Stimulated activated CD4-positive, alpha-beta T cell treated with anti-CD3 and anti-CD28 coated beads, Interleukin-15, amount 100 ng/mL, for 48 hours (primary cell): ENCODE results near the gene SLC29A3.
"Not testable (repeated sequence)": the region's sequence is repeated elsewhere in the genome, so short reads cannot be mapped to it uniquely, and the experiment has no call there.

Source experiments
- DNase-seq, 2 donors: peaks; one replicate each; pipeline ENCODE4 v3.0.0-alpha.2; 2020; ENCODE audit warnings: low read depth in 2 of 2

Gene SLC29A3

DNA sequence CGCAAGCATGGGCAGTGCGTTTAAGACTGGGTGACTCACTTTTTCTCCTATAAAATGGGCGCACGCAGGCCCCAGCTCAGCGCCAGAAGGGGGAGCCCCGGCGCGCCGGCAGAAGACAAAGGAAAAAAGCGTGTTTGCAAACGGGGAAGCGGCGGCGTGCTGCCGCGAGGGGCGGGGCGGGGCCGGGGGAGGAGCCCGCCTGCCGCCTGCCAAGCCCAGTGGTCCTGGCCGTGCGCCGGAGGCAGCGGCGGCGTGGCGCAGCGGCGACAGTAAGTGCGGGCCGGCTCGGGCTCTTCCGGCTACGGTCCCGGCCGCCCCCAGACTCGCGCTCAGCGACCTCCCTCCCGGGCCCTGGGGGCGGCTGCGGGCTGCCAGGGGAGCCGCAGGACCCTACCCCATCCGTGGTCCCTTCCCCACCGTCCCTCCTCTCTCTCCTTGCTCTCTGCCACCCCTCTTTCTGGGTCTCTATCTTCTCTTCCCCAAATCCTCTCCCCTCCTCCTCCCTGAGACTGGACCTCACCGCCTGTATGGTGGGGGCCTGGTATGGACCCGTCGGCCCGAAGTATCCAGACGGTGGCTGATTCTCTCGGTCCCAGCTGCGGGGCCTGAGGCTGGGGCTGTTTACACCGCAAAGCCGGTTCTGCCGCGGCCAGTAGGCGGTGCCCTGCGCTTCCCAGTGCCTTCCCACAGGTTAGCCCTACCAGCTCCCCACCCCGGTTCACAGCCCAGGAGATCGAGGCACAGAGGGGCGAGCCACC, at the start of gene SLC29A3:
Gene SLC29A3 (plus strand): TSS at position 218 of the 758 bp plus-strand sequence. CDS start 51 bp downstream, at position 269.
- peak; percentile 77 to 81 for DNase-seq

DNA sequence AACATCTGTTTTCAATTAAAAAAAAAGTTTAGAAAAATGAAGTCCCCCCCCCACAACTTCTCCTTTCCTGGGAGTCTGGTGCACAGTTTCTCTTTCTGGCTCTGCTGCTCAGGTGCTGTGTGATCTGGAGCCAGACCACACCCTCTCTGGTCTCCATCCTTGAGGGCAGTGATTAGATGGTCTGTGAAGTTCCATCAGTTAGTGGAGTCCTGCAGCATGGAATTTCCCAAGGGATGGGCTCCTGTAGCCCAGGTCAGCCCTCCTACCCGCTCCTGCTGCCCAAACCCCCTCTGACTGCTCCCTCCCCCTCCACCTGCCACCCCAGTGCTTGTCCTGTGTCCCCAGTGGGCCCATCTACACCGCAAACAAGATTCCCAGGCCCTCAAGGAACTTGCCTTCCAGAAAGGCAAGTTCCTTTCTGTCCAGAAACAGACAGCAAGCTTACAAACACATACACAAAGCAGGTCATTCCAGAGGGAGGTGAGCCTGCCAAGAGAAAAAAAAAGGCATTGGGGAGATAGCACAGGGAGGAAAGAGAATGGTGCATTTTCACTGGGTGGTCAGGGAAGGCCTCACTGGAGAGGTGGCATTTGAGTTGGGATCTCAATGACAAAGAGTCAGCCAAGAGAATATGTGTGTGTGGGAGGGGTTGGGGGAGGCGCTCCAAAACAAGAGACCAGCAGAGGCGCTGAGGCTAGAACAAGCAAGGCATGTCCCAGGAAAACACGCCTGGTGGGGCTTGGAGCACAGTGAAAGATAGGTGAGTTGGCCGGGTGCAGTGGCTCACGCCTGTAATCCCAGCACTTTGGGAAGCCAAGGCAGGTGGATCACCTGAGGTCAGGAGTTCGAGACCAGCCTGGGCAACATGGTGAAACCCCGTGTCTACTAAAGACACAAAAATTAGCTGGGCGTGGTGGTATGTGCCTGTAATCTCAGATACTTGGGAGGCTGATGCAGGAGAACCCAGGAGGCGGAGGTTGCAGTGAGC, 49.5 kb upstream of the SLC29A3 start:
- DNase-seq: no peak

DNA sequence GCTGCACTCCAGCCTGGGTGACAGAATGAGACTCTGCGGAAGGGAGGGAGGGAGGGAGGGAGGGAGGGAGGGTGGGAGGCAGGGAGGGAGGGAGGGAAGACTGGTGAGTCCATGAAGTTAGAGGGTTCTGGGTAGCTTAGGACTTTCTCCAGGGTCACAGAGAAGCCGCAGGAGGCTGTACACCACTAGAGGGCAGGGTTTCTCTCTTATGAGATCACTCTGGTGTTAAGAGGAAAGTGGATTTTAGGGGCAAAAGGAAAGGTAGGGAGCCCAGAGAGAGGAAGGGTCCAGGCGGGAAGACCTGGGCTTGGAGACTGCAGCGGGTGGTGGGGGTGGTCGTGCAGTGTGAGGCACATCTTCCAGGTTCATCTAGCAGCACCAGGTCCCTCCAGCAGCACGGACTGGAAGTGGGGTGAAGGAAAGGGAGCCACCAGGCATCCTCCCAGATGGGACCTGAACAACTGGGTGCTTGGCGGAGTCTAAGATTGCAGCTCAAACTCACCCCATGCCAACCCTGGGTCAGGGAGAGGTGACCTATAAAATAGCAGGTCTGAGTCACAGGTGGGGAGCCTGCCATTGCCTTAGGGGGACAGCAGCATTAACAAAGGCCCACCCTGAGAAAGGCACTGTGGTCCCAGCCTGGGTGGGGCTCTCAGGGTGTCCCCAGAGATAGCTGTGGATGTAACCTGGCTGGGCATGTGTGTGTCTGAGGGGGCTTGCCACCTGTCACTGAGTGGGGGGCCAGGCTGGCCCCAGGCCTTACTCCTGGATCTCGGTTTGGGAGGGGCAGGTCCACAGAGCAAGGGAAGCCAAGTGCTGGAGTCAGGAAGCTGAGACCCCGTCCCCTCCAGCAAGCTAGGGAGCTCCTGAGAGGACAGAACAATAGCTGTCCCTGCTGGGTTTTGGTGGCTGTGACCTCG, 48.5 kb upstream of the SLC29A3 start:
- DNase-seq: peak in 1 of 2 donors; percentile 6

- DNase-seq: no peak
Observed at GRCh38 chr10:71271662-71272055, 47.4 kb upstream of the SLC29A3 start.

GRCh38 chr10:71272056-71272771, 46.8 kb upstream of the SLC29A3 start:
- no peak for DNase-seq

DNA sequence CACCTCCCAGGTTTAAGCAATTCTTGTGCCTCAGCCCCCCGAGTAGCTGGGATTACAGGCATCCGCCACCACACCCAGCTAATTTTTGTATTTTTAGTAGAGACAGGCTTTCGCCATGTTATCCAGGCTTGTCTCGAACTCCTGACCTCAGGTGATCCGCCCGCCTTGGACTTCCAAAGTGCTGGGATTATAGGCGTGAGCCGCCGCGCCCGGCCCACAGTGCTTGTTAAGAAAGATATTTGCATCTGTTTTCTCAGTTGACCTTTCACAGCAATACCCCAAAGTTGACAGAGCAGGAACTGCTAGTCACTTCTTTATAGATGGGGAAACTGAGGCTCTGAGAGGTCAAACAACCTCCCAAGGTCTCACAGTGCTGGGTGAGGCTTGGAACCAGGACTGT, 46.1 kb upstream of the SLC29A3 start:
- not testable (repeated sequence) for DNase-seq

DNA sequence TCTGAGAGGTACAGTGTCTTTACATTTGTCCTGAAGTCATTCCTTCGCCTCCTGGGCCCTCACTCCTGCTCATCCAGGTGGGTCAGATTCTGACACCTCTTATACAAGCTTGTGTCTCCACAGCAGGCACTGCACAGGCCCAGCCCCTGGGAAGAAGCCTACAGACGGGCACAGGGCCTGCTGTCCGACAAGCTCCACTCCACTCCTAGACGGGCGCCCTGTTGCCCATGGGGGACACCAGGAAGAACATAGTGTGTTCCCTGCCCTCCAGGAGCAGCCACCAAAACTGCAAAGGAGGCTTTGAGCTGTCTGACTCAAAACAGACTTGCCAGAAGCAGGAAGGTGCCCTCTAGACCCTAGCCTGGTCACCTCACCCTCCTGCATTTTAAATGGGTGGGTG, 45.6 kb upstream of the SLC29A3 start:
- no peak for DNase-seq

DNA sequence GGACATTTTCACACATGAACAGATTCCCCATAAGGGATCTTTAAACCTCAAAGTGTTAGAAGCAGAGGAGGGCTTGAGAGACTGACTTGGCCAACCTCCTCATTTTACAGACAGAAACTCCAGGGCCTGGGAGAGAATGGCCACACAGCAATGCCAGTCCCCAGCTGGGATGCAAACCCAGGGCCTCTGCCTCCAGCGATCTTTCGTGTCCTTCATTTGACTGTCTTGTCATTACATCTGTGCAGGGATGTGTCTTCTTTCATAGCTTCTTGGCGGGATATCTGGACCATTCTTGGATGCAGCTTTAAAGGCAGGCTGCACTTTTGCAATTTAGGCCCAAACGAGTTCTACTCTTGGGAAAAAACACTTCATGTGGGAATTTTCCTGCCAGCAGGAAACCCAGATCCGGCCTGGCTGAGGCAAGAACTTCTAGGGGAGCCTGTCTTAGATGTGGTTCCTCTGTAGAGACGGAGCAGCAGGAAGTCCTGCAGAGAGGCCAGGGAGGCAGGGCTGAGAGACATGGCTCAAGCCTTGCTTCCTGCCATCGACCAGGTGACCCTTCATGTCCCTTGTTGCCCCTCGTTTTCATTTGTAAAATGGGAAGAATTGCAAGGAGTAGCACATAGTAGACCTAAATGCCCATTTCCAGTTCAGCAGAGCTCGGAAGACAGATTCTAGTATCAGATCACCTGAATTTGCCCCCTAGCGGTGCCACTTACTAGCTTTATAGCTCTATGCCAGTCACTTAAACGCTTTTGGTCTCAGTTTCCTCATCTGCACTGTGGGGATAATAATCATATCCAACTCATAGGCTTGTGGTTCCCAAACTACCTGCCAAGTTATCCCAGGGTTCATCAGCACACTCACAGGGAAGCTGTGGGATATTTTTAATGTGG, 43.9 kb upstream of the SLC29A3 start:
- DNase-seq: no peak

DNA sequence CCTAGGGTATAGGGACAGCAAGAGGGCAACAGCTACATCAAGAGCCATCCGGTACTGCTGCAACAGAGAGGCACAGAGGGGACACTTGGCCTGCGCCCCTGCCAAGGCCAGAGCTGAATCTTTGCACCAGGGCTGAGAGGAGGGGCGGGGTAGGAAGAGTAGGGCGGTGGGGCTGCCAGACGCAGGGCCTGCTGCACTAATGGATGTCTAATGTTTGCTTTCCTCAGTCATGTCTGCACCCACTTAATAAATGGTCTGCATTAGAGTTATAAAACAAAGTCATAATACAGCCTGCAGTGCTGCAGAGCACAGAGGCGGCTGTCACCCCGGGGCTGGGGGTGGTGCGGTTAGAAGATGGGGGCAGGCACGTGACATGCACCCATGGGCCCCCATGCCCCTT, 42.2 kb upstream of the SLC29A3 start:
- no peak for DNase-seq

DNA sequence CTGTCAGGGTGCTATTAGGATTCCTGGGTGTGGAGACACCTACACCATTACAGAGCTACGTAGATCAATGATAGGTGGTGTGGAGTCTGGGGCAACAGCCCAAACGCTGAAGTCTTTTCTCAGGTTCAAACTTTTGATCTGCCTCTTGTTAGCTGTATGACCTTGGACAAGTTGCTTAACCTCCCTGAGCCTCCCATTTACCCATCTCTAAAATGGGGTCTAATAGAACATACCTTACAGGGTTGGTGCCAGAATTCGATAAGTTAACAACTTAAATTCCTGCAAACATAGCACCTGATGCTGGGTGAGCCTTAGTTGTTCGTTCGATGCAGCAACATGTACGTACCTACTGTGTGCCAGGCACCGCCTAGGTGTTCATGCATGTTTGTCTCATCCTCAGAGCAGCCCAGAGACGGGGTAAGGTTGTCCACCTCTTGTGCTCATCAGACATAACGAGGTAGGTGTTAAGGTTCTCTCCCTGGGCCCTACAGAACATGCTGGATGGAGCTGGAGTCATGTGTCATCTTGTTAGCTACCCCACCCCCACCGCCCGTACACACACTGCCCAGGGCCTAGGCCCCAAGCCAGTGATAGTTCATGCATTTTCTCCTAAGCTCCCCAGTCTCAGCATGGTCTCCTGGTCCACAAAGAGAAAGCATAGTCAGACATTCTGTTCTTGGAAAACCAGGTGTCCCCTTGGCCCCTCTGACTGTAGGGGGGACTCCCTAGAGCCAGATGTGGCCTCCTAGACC, 41.0 kb upstream of the SLC29A3 start:
- no peak for DNase-seq

GRCh38 chr10:71278691-71279588, 40.1 kb upstream of the SLC29A3 start:
- no peak for DNase-seq

DNA sequence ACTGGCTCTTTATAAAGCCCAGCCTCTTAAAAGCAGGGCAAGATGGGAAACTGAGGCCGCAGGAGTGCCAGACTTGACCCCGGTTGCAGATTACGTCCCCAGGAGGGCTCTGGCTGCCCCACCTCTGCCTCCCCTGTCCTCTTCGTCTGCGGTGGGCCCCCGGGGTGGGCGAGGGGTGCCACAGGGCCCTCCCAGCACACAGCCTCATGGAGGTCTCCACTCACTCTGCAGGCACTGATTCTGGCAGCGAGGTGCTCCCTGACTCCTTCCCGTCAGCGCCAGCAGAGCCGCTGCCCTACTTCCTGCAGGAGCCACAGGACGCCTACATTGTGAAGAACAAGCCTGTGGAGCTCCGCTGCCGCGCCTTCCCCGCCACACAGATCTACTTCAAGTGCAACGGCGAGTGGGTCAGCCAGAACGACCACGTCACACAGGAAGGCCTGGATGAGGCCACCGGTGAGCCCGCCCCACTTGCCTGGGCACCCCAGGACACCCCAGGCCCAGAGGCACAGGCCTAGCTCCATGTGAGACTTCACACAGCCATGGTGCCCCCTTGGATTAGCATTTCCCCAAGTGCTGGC, 39.4 kb upstream of the SLC29A3 start:
- DNase-seq: no peak

DNA sequence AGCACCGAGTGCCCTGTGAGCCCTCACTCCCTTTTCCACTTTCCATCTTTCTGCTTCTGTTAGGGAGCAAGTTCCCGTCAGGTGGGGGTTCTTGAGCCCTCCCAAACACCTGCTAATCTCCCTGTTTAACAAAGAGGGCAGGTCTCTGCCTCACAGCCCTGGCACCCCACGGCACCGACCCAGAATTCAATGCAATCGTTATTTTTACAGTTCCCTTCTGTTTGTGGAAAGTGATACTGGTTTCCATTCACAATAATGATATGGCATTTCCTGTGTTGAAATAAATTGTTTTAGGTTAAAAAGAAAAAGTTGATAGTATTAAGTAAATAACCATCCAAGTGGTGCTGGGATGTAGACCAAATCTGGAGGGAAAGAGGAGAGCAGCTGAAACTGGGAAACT, 38.8 kb upstream of the SLC29A3 start:
- no peak for DNase-seq

DNA sequence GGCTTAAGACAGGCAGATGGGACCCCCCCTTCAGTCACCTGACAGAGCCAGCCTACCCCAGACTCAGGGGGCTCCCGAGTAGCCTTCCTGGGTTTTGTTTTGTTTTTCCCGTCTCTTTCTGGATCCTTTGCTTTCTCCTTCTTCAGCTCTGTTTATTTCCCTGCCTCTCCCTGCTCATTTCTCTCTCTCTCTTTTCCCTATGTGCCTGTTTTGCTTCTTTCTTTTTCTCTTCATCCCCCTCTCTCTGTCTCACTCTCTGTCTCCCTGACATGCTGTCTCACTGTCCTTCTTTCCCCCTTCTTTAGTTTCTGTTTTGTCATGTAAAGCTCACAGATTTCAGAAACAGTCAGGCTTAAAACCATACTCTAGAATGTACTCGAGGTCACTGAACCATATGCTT, 38.2 kb upstream of the SLC29A3 start:
- DNase-seq: no peak

DNA sequence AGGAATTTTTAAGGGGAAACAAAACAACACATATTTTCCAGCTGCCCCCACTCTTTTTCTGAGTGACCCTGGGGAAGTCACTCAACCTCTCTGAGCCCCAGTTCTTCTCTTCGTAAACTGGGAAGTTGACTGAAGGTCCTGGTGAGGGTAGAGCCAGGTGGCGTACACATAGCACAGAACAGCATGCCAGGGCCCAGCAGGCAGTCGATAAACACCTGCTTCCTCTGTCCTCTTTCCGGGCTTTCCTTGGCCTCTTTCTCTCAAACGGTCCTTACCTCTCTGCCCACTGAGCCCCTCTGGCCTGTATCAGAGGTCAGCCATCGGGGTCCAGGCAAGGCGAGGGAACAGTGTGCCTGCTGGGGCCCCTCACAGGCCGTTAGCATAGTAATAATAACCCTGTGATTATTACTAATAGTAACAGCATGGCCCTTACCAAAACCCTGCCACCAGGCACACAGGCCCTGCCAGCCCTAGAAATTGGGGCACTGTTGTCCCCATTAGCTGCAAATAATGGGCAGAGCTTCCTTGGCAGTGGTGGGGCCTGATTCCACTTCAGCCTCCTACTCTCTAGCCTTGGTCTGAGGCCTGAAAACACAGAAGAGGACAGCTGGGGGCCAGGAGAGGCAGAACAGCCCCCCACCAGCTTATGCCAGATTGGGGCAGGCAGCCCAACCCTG, 37.3 kb upstream of the SLC29A3 start:
- no peak for DNase-seq

- no peak for DNase-seq
Observed at GRCh38 chr10:71282323-71282680, 36.8 kb upstream of the SLC29A3 start.

- DNase-seq: no peak
Observed at GRCh38 chr10:71283410-71283809, 35.6 kb upstream of the SLC29A3 start.
